ENCODE measurements around the gene GMDS.

GMDS gene

DNA sequence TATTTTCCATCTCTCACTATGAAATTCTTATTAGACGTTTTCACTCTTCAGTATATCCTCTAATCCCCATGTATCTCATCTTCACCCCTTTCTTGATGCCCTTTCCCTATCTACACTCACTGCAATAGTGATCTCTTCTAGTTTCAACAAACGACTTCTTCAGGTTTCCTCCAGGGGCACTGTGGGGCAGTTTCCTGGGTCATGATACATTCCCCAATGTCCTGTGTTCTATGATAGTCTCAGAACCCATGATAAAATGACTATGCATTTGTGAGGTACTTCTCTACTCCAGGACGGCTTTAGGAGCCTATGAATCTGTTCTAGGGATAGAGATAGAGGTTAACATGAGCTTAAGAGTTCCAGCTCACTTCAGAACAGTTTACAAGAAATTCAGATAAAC lies 452.4 kb downstream of the GMDS start:
- peak; percentile 43 for TF ChIP-seq CTCF (conservative IDR thresholded peaks at IDR 0.05; ENCODE audit: low read depth)
- ChIA-PET CTCF (interaction anchor here (0.7 to 1.0 kb wide), 2 partner anchors 8 to 131 kb away, joined by 3 read pairs; no protein-coding TSS in a partner anchor), POLR2A (ENCODE audit: low non-redundant PET) (no interaction called here)
- no peak overlapping the region for H3K27ac ChIP-seq
- peak; percentile 62 for DNase-seq (ENCODE audit: low spot score)

GRCh38 chr6:1790684-1791083 lies 454.7 kb downstream of the GMDS start:
- TF ChIP-seq CTCF (conservative IDR thresholded peaks at IDR 0.05; ENCODE audit: low read depth): no peak
- H3K27ac ChIP-seq: no peak overlapping the region
- POLR2A ChIA-PET (ENCODE audit: low non-redundant PET): no interaction called here
- CTCF ChIA-PET: interaction anchor here (1.0 kb wide), 1 partner anchor 184 kb away, joined by 5 read pairs; no protein-coding TSS in a partner anchor
- DNase-seq (ENCODE audit: low spot score): no peak

DNA sequence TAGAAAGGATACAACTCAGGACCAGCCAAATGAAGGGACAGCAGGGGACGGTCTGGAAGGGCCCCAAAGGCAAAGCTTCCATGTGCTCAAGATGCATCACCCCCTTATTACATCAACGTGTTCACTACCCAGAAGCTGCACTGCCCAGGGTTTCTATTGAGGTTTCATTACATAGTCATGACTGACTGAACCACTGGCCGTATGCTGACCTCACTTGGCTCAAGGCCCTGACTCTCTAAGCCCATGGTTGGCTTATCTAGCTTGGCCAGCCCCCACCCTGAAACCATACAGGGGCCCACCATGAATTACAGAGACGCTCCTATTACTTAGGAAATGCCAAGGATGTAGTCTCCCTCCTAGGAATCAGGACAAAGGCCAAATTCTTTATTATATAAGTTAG lies 456.3 kb downstream of the GMDS start:
- DNase-seq (ENCODE audit: low spot score): no peak
- TF ChIP-seq CTCF (conservative IDR thresholded peaks at IDR 0.05; ENCODE audit: low read depth): no peak
- ChIA-PET POLR2A (ENCODE audit: low non-redundant PET) (no interaction called here), CTCF (interaction anchor here (0.6 to 0.7 kb wide), 2 partner anchors 15 to 19 kb away, joined by 3 to 7 read pairs; no protein-coding TSS in a partner anchor)
- H3K27ac ChIP-seq: no peak overlapping the region

GRCh38 chr6:1787894-1788293 lies 457.5 kb downstream of the GMDS start:
- DNase-seq (ENCODE audit: low spot score): peak; percentile 53
- ChIA-PET POLR2A (ENCODE audit: low non-redundant PET) (no interaction called here), CTCF (no interaction called here)
- no peak for TF ChIP-seq CTCF (conservative IDR thresholded peaks at IDR 0.05; ENCODE audit: low read depth)
- H3K27ac ChIP-seq: peak overlapping the region; percentile 32; the same call in 1 of the 2 replicates

DNA sequence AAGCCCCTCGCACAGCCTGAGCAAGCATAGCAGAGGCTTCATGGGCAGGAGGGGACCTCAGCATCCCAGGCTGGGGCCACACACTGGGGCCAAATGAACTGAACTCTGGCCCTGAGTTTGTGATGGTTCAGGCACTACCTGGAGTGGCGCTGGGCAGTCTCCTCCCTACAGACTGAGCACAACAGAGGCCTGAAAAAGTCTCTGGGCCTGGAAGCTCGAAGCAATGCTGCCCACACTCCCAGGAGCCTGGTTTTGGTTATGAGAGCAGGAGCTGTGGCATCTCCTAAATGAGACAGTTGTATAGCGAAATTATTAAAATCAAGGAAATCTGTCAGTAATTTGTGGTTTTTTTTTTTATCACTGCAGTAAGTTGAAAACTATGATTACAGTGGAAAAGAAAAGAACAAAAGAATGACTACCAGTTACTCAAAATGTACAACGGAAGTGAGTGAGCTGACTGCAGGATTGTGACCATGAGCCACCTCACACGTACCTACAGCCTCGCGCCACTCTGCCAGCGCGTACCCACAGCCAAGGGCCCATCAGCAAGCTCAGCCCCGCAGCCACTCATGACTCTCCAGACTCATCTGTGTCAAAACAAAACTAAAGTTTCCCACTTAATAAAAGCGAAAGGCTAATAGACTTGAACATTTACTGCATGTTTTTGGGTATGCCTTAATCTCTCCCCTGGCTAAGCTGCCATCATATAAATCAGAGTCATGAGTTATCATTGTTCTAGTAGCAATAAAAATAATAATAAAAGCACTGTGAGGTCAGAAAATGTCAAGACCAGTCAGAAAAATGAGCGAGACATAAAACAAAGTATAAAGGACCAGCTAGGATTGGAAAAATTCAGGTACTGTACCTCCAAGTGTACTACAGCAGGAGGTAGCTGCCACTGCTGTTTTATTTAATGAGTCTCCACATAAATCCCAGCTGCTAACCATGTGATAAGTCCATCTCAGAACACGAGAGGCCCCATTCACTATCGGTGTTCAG lies 458.7 kb downstream of the GMDS start:
- TF ChIP-seq CTCF (conservative IDR thresholded peaks at IDR 0.05; ENCODE audit: low read depth): no peak
- no peak overlapping the region for H3K27ac ChIP-seq
- CTCF ChIA-PET: interaction anchor here (0.7 kb wide), 1 partner anchor 41 kb away, joined by 3 read pairs; no protein-coding TSS in a partner anchor
- POLR2A ChIA-PET (ENCODE audit: low non-redundant PET): no interaction called here
- no peak for DNase-seq (ENCODE audit: low spot score)

- CTCF ChIA-PET: interaction anchor here (0.7 kb wide), 1 partner anchor 8 kb away, joined by 3 read pairs; no protein-coding TSS in a partner anchor
Measured at GRCh38 chr6:1784422-1784884, 461.0 kb downstream of the GMDS start.

More at GRCh38 chr6:1784422-1784884, 461.0 kb downstream of the GMDS start:
- no peak for DNase-seq (ENCODE audit: low spot score)
- no peak overlapping the region for H3K27ac ChIP-seq
- TF ChIP-seq CTCF (conservative IDR thresholded peaks at IDR 0.05; ENCODE audit: low read depth): no peak
- POLR2A ChIA-PET (ENCODE audit: low non-redundant PET): no interaction called here

Measured in RWPE1 (cell line).